ENCODE measurements around the gene RPUSD1. TPM values are rescaled to one million over a fixed set of nuclear protein-coding genes. Genes with fewer than 3 reads are reported as not detected.

The RPUSD1 gene
- total RNA-seq, 3 donors from 2014 or later = 19.8 to 20.0 (median 19.8) TPM

GRCh38 chr16:772959-773358 is 15.2 kb downstream of the RPUSD1 start:
- Histone ChIP-seq H3K4me3 (no peak overlapping the region), H3K9me3 (no peaks in the 10 kb centered on the region), H3K4me1 (ENCODE audit: low read depth) (no peaks in the 10 kb centered on the region), H3K36me3 (ENCODE audit: low read depth) (no peaks in the 10 kb centered on the region)
- TF ChIP-seq CTCF (IDR thresholded peaks at IDR 0.05) = no peak
- DNase-seq = no peak
- intact Hi-C loops (cut with DNase I, micrococcal nuclease) = no loop called here
- ATAC-seq = no peak

- DNase-seq = no peak
- intact Hi-C loops (cut with DNase I, micrococcal nuclease) = no loop called here
- Histone ChIP-seq H3K36me3 (ENCODE audit: low read depth) (no peaks in the 10 kb centered on the region), H3K4me3 (no peak overlapping the region), H3K9me3 (no peaks in the 10 kb centered on the region), H3K4me1 (ENCODE audit: low read depth) (no peaks in the 10 kb centered on the region)
- TF ChIP-seq CTCF (IDR thresholded peaks at IDR 0.05) = no peak
- no peak for ATAC-seq
Observed at GRCh38 chr16:770411-770810, 17.8 kb downstream of the RPUSD1 start.

DNA sequence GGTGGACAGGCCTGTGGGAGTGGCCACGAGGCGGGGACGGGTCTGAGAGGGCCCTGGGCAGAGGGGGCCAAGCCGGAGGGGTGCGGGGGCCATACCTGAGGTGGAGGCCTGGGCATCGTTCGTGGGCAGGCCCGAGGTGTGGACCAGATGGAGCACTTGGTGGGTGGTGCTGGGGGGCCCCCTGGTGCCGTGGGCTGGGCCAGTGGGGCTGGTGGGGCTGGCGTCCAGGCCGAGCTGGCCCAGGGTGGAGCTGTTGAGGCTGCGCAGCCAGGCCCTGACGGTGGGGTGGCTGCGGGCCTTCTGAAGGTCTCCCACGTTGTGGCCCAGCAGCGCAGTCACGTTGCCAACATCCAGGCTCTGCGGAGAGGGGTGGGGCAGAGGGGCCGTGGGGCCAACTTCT is 18.2 kb downstream of the RPUSD1 start:
- intact Hi-C loops (cut with DNase I, micrococcal nuclease) = no loop called here
- no peak for TF ChIP-seq CTCF (IDR thresholded peaks at IDR 0.05)
- no peaks in the 10 kb centered on the region for H3K4me1 ChIP-seq (ENCODE audit: low read depth)
- no peaks in the 10 kb centered on the region for H3K9me3 ChIP-seq
- DNase-seq = no peak
- no peak for ATAC-seq
- no peak overlapping the region for H3K4me3 ChIP-seq
- no peaks in the 10 kb centered on the region for H3K36me3 ChIP-seq (ENCODE audit: low read depth)

DNA sequence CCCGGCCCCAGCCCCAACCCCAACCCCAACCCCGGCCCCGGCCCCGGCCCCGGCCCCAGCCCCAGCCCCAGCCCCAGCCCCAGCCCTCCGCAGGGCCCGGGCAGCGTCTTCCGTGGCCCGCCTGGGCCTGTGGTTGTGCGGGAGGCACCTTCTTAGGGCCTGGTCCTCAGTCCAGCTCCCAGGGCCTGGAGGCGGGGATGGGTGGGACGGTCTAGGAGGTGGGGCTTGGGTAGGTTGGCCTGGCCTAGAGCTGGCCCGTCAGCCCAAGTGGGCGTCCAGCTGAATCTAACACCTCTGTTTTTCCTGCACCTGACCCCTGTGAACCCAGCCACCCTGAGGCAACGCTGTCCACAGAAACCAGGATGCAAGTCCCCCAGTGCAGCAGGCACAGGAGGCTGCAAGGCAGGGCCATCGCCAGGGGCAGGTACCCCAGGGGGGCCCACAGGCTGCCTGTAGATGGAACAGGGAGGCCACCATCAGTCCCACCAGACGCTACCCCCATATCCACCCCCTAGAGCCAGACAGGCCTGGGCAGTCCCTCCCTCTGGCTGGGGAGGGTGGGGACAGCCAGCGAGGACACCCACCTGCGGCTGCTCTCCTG is 18.9 kb downstream of the RPUSD1 start:
- no peaks in the 10 kb centered on the region for H3K4me1 ChIP-seq (ENCODE audit: low read depth)
- DNase-seq = no peak
- TF ChIP-seq CTCF (IDR thresholded peaks at IDR 0.05) = no peak
- H3K36me3 ChIP-seq (ENCODE audit: low read depth) = no peaks in the 10 kb centered on the region
- no peak for ATAC-seq
- H3K4me3 ChIP-seq = no peak overlapping the region
- no peaks in the 10 kb centered on the region for H3K9me3 ChIP-seq
- intact Hi-C loops (cut with DNase I, micrococcal nuclease) = no loop called here

DNA sequence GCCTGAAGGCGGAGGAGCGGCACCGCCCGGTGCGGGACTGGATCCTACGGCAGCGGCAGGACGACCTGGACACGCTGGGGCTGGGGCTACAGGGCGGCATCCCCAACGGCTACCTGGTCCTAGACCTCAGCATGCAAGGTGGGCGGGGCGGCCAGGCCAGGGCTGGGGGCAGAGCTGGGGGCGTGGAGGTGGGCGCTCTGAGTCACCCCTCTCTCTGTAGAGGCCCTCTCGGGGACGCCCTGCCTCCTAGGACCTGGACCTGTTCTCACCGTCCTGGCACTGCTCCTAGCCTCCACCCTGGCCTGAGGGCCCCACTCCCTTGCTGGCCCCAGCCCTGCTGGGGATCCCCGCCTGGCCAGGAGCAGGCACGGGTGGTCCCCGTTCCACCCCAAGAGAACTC is 19.8 kb downstream of the RPUSD1 start:
- Histone ChIP-seq H3K4me1 (ENCODE audit: low read depth) (no peaks in the 10 kb centered on the region), H3K9me3 (no peaks in the 10 kb centered on the region), H3K4me3 (no peak overlapping the region), H3K36me3 (ENCODE audit: low read depth) (no peaks in the 10 kb centered on the region)
- ATAC-seq (no peak), DNase-seq (no peak)
- intact Hi-C loops (cut with DNase I, micrococcal nuclease) = no loop called here
- no peak for TF ChIP-seq CTCF (IDR thresholded peaks at IDR 0.05)

GRCh38 chr16:767743-768235 is 20.4 kb downstream of the RPUSD1 start:
- no peaks in the 10 kb centered on the region for H3K36me3 ChIP-seq (ENCODE audit: low read depth)
- TF ChIP-seq CTCF (IDR thresholded peaks at IDR 0.05) = no peak
- no peak overlapping the region for H3K4me3 ChIP-seq
- no peaks in the 10 kb centered on the region for H3K4me1 ChIP-seq (ENCODE audit: low read depth)
- intact Hi-C loops (cut with DNase I, micrococcal nuclease) = no loop called here
- DNase-seq (no peak), ATAC-seq (no peak)
- no peaks in the 10 kb centered on the region for H3K9me3 ChIP-seq

All from mucosa of descending colon (tissue), 3 donors.